Raji (cell line): Measurements from ENCODE around the gene ABHD17C.

Experiments
- POLR2A ChIP-seq: IDR thresholded peaks from 2 replicates; pipeline ENCODE4 v1.6.1; 2011; ENCODE audit warnings: low read depth, low read length, control low read depth; ENCODE audit not compliant: insufficient read depth

Gene ABHD17C

GRCh38 chr15:80679804-80680175, 15.3 kb upstream of the ABHD17C start:
- TF ChIP-seq POLR2A = no peak

GRCh38 chr15:80682201-80682600, 12.9 kb upstream of the ABHD17C start:
- no peak for TF ChIP-seq POLR2A

GRCh38 chr15:80684697-80685096, 10.4 kb upstream of the ABHD17C start:
- TF ChIP-seq POLR2A = no peak

- no peak for TF ChIP-seq POLR2A
Measured at GRCh38 chr15:80685628-80686027, 9.5 kb upstream of the ABHD17C start.

- no peak for TF ChIP-seq POLR2A
Measured at GRCh38 chr15:80689294-80689693, 5.8 kb upstream of the ABHD17C start.

GRCh38 chr15:80689716-80690115, 5.4 kb upstream of the ABHD17C start:
- no peak for TF ChIP-seq POLR2A

GRCh38 chr15:80691575-80691974, 3.5 kb upstream of the ABHD17C start:
- no peak for TF ChIP-seq POLR2A

GRCh38 chr15:80693682-80694610, 1.2 kb upstream of the ABHD17C start:
- peak; percentile 23; the same call in 1 of the 2 replicates for TF ChIP-seq POLR2A

GRCh38 chr15:80694611-80695098, 455 bp upstream of the ABHD17C start:
- no peak for TF ChIP-seq POLR2A

GRCh38 chr15:80695911-80696661, 976 bp downstream of the ABHD17C start:
- no peak for TF ChIP-seq POLR2A

GRCh38 chr15:80697075-80697685, 2.1 kb downstream of the ABHD17C start:
- TF ChIP-seq POLR2A = no peak

- no peak for TF ChIP-seq POLR2A
Measured at GRCh38 chr15:80698676-80699075, 3.6 kb downstream of the ABHD17C start.

- no peak for TF ChIP-seq POLR2A
Measured at GRCh38 chr15:80699981-80700380, 4.9 kb downstream of the ABHD17C start.

- no peak for TF ChIP-seq POLR2A
Measured at GRCh38 chr15:80701676-80702311, 6.7 kb downstream of the ABHD17C start.

GRCh38 chr15:80703081-80703480, 8.0 kb downstream of the ABHD17C start:
- no peak for TF ChIP-seq POLR2A
